ENCODE results near the gene PRPF38B.

DNA sequence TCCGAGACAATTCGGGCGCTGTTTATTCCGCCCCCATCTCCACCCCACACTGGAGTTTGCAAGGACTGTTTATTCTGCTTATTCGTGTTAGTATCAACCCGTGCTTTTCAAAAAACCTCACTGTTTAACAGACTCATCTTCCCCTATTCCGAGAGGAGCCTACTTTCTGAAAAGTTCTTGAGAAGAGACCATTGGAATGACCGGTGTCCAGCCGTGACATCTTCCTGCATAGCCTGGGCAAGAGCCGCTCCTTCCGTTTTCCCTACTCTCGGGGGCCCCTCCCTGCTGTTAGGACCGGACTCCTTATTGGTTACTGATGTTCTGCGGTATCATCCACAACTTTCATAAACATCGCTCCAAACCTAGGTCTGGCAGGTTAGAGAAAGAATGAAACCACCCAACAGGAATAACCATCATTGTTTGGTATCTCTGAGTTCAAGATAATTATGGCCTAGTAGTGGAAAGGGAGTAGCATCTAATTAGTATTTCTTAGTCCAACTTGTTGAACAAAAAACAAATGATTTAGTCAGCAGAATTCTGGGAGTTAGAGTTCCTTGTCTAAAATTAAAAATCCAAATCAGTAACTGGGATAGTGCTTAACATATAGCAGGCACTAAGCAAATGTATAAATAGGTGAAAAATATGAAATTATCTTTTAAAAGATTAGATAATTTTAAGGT, 55.2 kb downstream of the PRPF38B start:
- TF ChIP-seq, protein P1, sequence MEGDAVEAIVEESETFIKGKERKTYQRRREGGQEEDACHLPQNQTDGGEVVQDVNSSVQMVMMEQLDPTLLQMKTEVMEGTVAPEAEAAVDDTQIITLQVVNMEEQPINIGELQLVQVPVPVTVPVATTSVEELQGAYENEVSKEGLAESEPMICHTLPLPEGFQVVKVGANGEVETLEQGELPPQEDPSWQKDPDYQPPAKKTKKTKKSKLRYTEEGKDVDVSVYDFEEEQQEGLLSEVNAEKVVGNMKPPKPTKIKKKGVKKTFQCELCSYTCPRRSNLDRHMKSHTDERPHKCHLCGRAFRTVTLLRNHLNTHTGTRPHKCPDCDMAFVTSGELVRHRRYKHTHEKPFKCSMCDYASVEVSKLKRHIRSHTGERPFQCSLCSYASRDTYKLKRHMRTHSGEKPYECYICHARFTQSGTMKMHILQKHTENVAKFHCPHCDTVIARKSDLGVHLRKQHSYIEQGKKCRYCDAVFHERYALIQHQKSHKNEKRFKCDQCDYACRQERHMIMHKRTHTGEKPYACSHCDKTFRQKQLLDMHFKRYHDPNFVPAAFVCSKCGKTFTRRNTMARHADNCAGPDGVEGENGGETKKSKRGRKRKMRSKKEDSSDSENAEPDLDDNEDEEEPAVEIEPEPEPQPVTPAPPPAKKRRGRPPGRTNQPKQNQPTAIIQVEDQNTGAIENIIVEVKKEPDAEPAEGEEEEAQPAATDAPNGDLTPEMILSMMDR (IDR thresholded peaks at IDR 0.05 in 8 of 11, conservative IDR thresholded peaks at IDR 0.05 in 3 of 11): no peak
- TF ChIP-seq POLR2A (IDR thresholded peaks at IDR 0.05) (peak in 1 of 3 donors; percentile 56), POLR2AphosphoS5 (IDR thresholded peaks at IDR 0.05) (peak in 1 of 3 donors; percentile 81)
